ENCODE measurements around the gene ZFYVE9. TPM values are rescaled to one million over a fixed set of nuclear protein-coding genes. Genes with fewer than 3 reads are reported as not detected.

ZFYVE9 gene
- total RNA-seq, 1 donor from 2014 or later, result 18.7 TPM

- intact Hi-C loops (cut with DNase I), result no loop called here
- Histone ChIP-seq H3K27me3 (ENCODE audit: low read depth) (no peaks in the 10 kb centered on the region), H3K27ac (peak overlapping the region; percentile 97), H3K9me3 (no peaks in the 10 kb centered on the region), H3K36me3 (peaks cover 48% of the 10 kb centered on the region), H3K4me3 (peak overlapping the region; percentile 93), H3K4me1 (peaks cover 14% of the 10 kb centered on the region)
- ATAC-seq (no peak), DNase-seq (no peak)
- TF ChIP-seq, protein P1, sequence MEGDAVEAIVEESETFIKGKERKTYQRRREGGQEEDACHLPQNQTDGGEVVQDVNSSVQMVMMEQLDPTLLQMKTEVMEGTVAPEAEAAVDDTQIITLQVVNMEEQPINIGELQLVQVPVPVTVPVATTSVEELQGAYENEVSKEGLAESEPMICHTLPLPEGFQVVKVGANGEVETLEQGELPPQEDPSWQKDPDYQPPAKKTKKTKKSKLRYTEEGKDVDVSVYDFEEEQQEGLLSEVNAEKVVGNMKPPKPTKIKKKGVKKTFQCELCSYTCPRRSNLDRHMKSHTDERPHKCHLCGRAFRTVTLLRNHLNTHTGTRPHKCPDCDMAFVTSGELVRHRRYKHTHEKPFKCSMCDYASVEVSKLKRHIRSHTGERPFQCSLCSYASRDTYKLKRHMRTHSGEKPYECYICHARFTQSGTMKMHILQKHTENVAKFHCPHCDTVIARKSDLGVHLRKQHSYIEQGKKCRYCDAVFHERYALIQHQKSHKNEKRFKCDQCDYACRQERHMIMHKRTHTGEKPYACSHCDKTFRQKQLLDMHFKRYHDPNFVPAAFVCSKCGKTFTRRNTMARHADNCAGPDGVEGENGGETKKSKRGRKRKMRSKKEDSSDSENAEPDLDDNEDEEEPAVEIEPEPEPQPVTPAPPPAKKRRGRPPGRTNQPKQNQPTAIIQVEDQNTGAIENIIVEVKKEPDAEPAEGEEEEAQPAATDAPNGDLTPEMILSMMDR (IDR thresholded peaks at IDR 0.05), result no peak
These were observed 222.4 kb downstream of the ZFYVE9 start for GRCh38 chr1:52364235-52364839.

- DNase-seq (peak; percentile 80), ATAC-seq (peak; percentile 62 to 78)
- H3K9me3 ChIP-seq, result no peaks in the 10 kb centered on the region
- intact Hi-C loops (cut with DNase I), result no loop called here
- H3K27me3 ChIP-seq (ENCODE audit: low read depth), result no peaks in the 10 kb centered on the region
- TF ChIP-seq, protein P1 (IDR thresholded peaks at IDR 0.05), result no peak
- H3K4me3 ChIP-seq, result peak overlapping the region; percentile 93
- peaks cover 39% of the 10 kb centered on the region for H3K36me3 ChIP-seq
- peaks cover 14% of the 10 kb centered on the region for H3K4me1 ChIP-seq
- peak overlapping the region; percentile 97 for H3K27ac ChIP-seq
These were observed 223.3 kb downstream of the ZFYVE9 start for GRCh38 chr1:52365071-52365745.

GRCh38 chr1:52365746-52366516 is 224.0 kb downstream of the ZFYVE9 start, which contains the start of gene CC2D1B:
Gene CC2D1B (minus strand): TSS chr1:52366205. CDS start chr1:52364620, 1,585 bp downstream.
- TF ChIP-seq, protein P1 (IDR thresholded peaks at IDR 0.05), result no peak
- Histone ChIP-seq H3K4me1 (peaks cover 14% of the 10 kb centered on the region), H3K36me3 (peaks cover 32% of the 10 kb centered on the region), H3K9me3 (no peaks in the 10 kb centered on the region), H3K27ac (peak within 1 kb of the TSS; percentile 97), H3K27me3 (ENCODE audit: low read depth) (no peaks in the 10 kb centered on the region), H3K4me3 (peak within 1 kb of the TSS; percentile 93)
- ATAC-seq (peak; percentile 95 to 97), DNase-seq (peak; percentile 100)
- intact Hi-C loops (cut with DNase I), result no loop called here

- H3K4me1 ChIP-seq, result peaks cover 14% of the 10 kb centered on the region
- H3K36me3 ChIP-seq, result peaks cover 26% of the 10 kb centered on the region
- H3K27me3 ChIP-seq (ENCODE audit: low read depth), result no peaks in the 10 kb centered on the region
- TF ChIP-seq, protein P1 (IDR thresholded peaks at IDR 0.05), result no peak
- intact Hi-C loops (cut with DNase I), result no loop called here
- H3K27ac ChIP-seq, result peak overlapping the region; percentile 97
- H3K9me3 ChIP-seq, result no peaks in the 10 kb centered on the region
- no peak for ATAC-seq
- H3K4me3 ChIP-seq, result peak overlapping the region; percentile 93
- DNase-seq, result no peak
These were observed 224.6 kb downstream of the ZFYVE9 start for GRCh38 chr1:52366517-52366827.

DNA sequence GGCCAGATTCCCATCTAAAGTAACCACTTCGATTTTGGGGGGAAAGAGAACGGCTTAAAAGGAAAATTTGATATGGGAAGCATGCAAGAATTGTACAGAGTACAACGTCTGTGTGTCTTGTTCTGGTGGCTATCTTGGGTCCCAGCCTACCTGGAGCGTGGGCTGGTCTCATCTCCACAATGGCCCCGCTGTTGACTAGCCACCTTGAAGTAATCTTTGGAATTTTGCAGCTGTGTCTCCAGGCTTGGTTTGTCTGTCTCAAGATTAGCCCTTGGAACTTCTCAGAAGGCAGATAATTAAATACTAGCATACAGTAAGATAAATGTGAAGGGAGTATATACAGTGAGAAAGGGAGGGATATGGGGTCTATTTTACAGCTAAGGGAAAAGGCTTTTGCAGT is 225.4 kb downstream of the ZFYVE9 start:
- Histone ChIP-seq H3K9me3 (no peaks in the 10 kb centered on the region), H3K27me3 (ENCODE audit: low read depth) (no peaks in the 10 kb centered on the region), H3K27ac (no peak overlapping the region), H3K4me3 (no peak overlapping the region), H3K4me1 (peaks cover 14% of the 10 kb centered on the region), H3K36me3 (peaks cover 18% of the 10 kb centered on the region)
- ATAC-seq, result no peak
- TF ChIP-seq, protein P1 (IDR thresholded peaks at IDR 0.05), result no peak
- intact Hi-C loops (cut with DNase I), result no loop called here
- DNase-seq, result no peak

All from lower lobe of right lung (tissue), 2 donors.